Measurements from ENCODE around the gene EPHA7. TPM values are rescaled to one million over a fixed set of nuclear protein-coding genes. Genes with fewer than 3 reads are reported as not detected.
A peak's percentile ranks its signal among the peaks of the same experiment; 100 is the strongest.

Gene EPHA7
- total RNA-seq, result 0.35 and 0.53 TPM in 2 replicates

- DNase-seq (ENCODE audit: extremely low read depth, low read depth, low spot score), result peak; percentile 61
Measured at GRCh38 chr6:93419304-93420162, at the start of gene EPHA7. Gene EPHA7 (minus strand): TSS chr6:93419559. CDS start chr6:93419341, 218 bp downstream.

GRCh38 chr6:93468291-93468690 is 48.9 kb upstream of the EPHA7 start:
- DNase-seq (ENCODE audit: extremely low read depth, low read depth, low spot score), result no peak

GRCh38 chr6:93454533-93454932 is 35.2 kb upstream of the EPHA7 start:
- no peak for DNase-seq (ENCODE audit: extremely low read depth, low read depth, low spot score)

- no peak for DNase-seq (ENCODE audit: extremely low read depth, low read depth, low spot score)
Measured at GRCh38 chr6:93453956-93454355, 34.6 kb upstream of the EPHA7 start.

- no peak for DNase-seq (ENCODE audit: extremely low read depth, low read depth, low spot score)
Measured at GRCh38 chr6:93447874-93448273, 28.5 kb upstream of the EPHA7 start.

- DNase-seq (ENCODE audit: extremely low read depth, low read depth, low spot score), result no peak
Measured at GRCh38 chr6:93437491-93437890, 18.1 kb upstream of the EPHA7 start.

- DNase-seq (ENCODE audit: extremely low read depth, low read depth, low spot score), result no peak
Measured at GRCh38 chr6:93433592-93433991, 14.2 kb upstream of the EPHA7 start.

GRCh38 chr6:93424303-93425064 is 5.1 kb upstream of the EPHA7 start:
- DNase-seq (ENCODE audit: extremely low read depth, low read depth, low spot score), result no peak

- DNase-seq (ENCODE audit: extremely low read depth, low read depth, low spot score), result no peak
Measured at GRCh38 chr6:93423542-93423941, 4.2 kb upstream of the EPHA7 start.

- no peak for DNase-seq (ENCODE audit: extremely low read depth, low read depth, low spot score)
Measured at GRCh38 chr6:93420163-93420795, 920 bp upstream of the EPHA7 start.

GRCh38 chr6:93418408-93419303 is 703 bp downstream of the EPHA7 start:
- DNase-seq (ENCODE audit: extremely low read depth, low read depth, low spot score), result no peak

- no peak for DNase-seq (ENCODE audit: extremely low read depth, low read depth, low spot score)
Measured at GRCh38 chr6:93418033-93418407, 1.3 kb downstream of the EPHA7 start.

GRCh38 chr6:93417421-93418013 is 1.8 kb downstream of the EPHA7 start:
- no peak for DNase-seq (ENCODE audit: extremely low read depth, low read depth, low spot score)

- no peak for DNase-seq (ENCODE audit: extremely low read depth, low read depth, low spot score)
Measured at GRCh38 chr6:93416571-93417420, 2.6 kb downstream of the EPHA7 start.

- DNase-seq (ENCODE audit: extremely low read depth, low read depth, low spot score), result no peak
Measured at GRCh38 chr6:93413190-93413589, 6.2 kb downstream of the EPHA7 start.

GRCh38 chr6:93412452-93412851 is 6.9 kb downstream of the EPHA7 start:
- no peak for DNase-seq (ENCODE audit: extremely low read depth, low read depth, low spot score)

- DNase-seq (ENCODE audit: extremely low read depth, low read depth, low spot score), result peak; percentile 78
Measured at GRCh38 chr6:93407186-93407585, 12.2 kb downstream of the EPHA7 start.

GRCh38 chr6:93403390-93403789 is 16.0 kb downstream of the EPHA7 start:
- no peak for DNase-seq (ENCODE audit: extremely low read depth, low read depth, low spot score)

GRCh38 chr6:93398723-93399122 is 20.6 kb downstream of the EPHA7 start:
- DNase-seq (ENCODE audit: extremely low read depth, low read depth, low spot score), result no peak

All from glomerular endothelial cell (primary cell).